HG03280 (cell line): Measurements from ENCODE around the gene FAM89A.

Source experiments
- ATAC-seq: cut with Tn5 transposase; IDR thresholded peaks from one replicate; pipeline ENCODE4 v1.9.1; 2021; ENCODE audit warnings: mild to moderate bottlenecking, moderate library complexity; ENCODE audit not compliant: unreplicated experiment

FAM89A gene

GRCh38 chr1:231040019-231040799 lies at the start of gene FAM89A:
Gene FAM89A (minus strand): TSS chr1:231040254. CDS start chr1:231040211, 43 bp downstream.
- ATAC-seq = peak; percentile 71

GRCh38 chr1:231084353-231084752 lies 44.3 kb upstream of the FAM89A start:
- no peak for ATAC-seq

- no peak for ATAC-seq
Observed at GRCh38 chr1:231079163-231079562, 39.1 kb upstream of the FAM89A start.

GRCh38 chr1:231078250-231078649 lies 38.2 kb upstream of the FAM89A start:
- no peak for ATAC-seq

- ATAC-seq = no peak
Observed at GRCh38 chr1:231076802-231077201, 36.7 kb upstream of the FAM89A start.

- ATAC-seq = no peak
Observed at GRCh38 chr1:231075497-231075896, 35.4 kb upstream of the FAM89A start.

- ATAC-seq = no peak
Observed at GRCh38 chr1:231075020-231075419, 35.0 kb upstream of the FAM89A start.

- ATAC-seq = no peak
Observed at GRCh38 chr1:231074046-231074445, 34.0 kb upstream of the FAM89A start.

- ATAC-seq = no peak
Observed at GRCh38 chr1:231073331-231073730, 33.3 kb upstream of the FAM89A start.

GRCh38 chr1:231072502-231073094 lies 32.5 kb upstream of the FAM89A start:
- ATAC-seq = no peak

GRCh38 chr1:231072041-231072440 lies 32.0 kb upstream of the FAM89A start:
- ATAC-seq = no peak

GRCh38 chr1:231070758-231071444 lies 30.8 kb upstream of the FAM89A start:
- no peak for ATAC-seq

- no peak for ATAC-seq
Observed at GRCh38 chr1:231069333-231069732, 29.3 kb upstream of the FAM89A start.

- no peak for ATAC-seq
Observed at GRCh38 chr1:231068762-231069161, 28.7 kb upstream of the FAM89A start.

- ATAC-seq = no peak
Observed at GRCh38 chr1:231065510-231066241, 25.6 kb upstream of the FAM89A start.

- ATAC-seq = no peak
Observed at GRCh38 chr1:231064418-231064817, 24.4 kb upstream of the FAM89A start.

GRCh38 chr1:231063331-231063730 lies 23.3 kb upstream of the FAM89A start:
- ATAC-seq = no peak

GRCh38 chr1:231062500-231063270 lies 22.6 kb upstream of the FAM89A start:
- ATAC-seq = no peak

- no peak for ATAC-seq
Observed at GRCh38 chr1:231059566-231060193, 19.6 kb upstream of the FAM89A start.
